H1 (cell line): Measurements from ENCODE around the gene CAMTA1. TPM values are rescaled to one million over a fixed set of nuclear protein-coding genes. Genes with fewer than 3 reads are reported as not detected.

Experiments used
- CTCF ChIA-PET: fragments of 300-600 bp; sonication (Branson Sonifier 250); formaldehyde crosslinking; loops from one replicate; lab custom pipeline; 2021; ENCODE audit not compliant: partially characterized antibody; lab: Charles Lee
- POLR2A ChIA-PET: fragments of 300-600 bp; sonication (Branson Sonifier 250); formaldehyde crosslinking; loops from one replicate; lab custom pipeline; 2021; ENCODE audit warnings: inconsistent platforms; ENCODE audit not compliant: partially characterized antibody; lab: Charles Lee
- DNase-seq, 2 experiments: peaks; one replicate each; pipeline versions ENCODE4 v3.0.0 to v3.0.0-alpha.2; 2010 to 2022; ENCODE audit warnings: low spot score in 2 of 2, low read depth in 1 of 2, mixed read lengths in 1 of 2
- FAIRE-seq: peaks from 2 replicates; lab custom pipeline; 2011; peaks lifted over from hg19 to GRCh38; lab: Jason Lieb, UNC
- H2AFZ ChIP-seq: 2 replicates; pipeline ENCODE4 v1.8.1; 2012; ENCODE audit warnings: low read length, inconsistent platforms
- H2AK5ac ChIP-seq: 2 replicates; pipeline ENCODE4 v1.6.1; 2013; ENCODE audit warnings: low read depth, low read length
- H2BK120ac ChIP-seq: replicated peaks from 2 replicates; pipeline ENCODE3; 2013; ENCODE audit warnings: low read depth, low read length, inconsistent platforms
- H2BK12ac ChIP-seq: 2 replicates; pipeline ENCODE4 v1.6.1; 2013; ENCODE audit warnings: low read depth, low read length
- H2BK15ac ChIP-seq: 2 replicates; pipeline ENCODE4 v1.6.1; 2013; ENCODE audit warnings: low read length
- H2BK20ac ChIP-seq: 2 replicates; pipeline ENCODE4 v1.6.1; 2013; ENCODE audit warnings: low read length
- H2BK5ac ChIP-seq: 2 replicates; pipeline ENCODE4 v1.6.1; 2013; ENCODE audit warnings: low read depth, low read length
- H3K14ac ChIP-seq: 2 replicates; pipeline ENCODE4 v1.6.1; 2013; ENCODE audit warnings: inconsistent platforms; ENCODE audit not compliant: insufficient read length
- H3K18ac ChIP-seq: 2 replicates; pipeline ENCODE4 v1.6.1; 2013; ENCODE audit warnings: low read length; ENCODE audit errors: extremely low read depth
- H3K23ac ChIP-seq: 2 replicates; pipeline ENCODE4 v1.6.1; 2013; ENCODE audit warnings: inconsistent platforms; ENCODE audit not compliant: insufficient read length
- H3K23me2 ChIP-seq: 2 replicates; pipeline ENCODE4 v1.6.1; 2013; ENCODE audit warnings: low read depth, low read length
- H3K27ac ChIP-seq: 2 replicates; pipeline ENCODE4 v1.6.1; 2011; ENCODE audit warnings: low read depth, low read length, inconsistent platforms
- H3K27me3 ChIP-seq, 4 experiments: replicated peaks in 1 of 4; 1 replicate in 1 of 4; 2 replicates in 3 of 4; pipeline versions ENCODE4 v1.6.1 to v1.8.1; 2011 to 2013; ENCODE audit warnings: low read length in 3 of 4, mild to moderate bottlenecking in 3 of 4, inconsistent platforms in 2 of 4, mixed read lengths in 2 of 4, moderate library complexity in 1 of 4; ENCODE audit not compliant: control insufficient read depth in 3 of 4, insufficient read depth in 3 of 4; ENCODE audit errors: extremely low read depth in 1 of 4
- H3K36me3 ChIP-seq, 4 experiments: 2 replicates each; pipeline versions ENCODE4 v1.6.1 to v1.8.1; 2011 to 2013; ENCODE audit warnings: mild to moderate bottlenecking in 4 of 4, low read length in 3 of 4, moderate library complexity in 2 of 4, control low read depth in 1 of 4, inconsistent platforms in 1 of 4; ENCODE audit not compliant: insufficient read depth in 4 of 4, control insufficient read depth in 2 of 4
- H3K4ac ChIP-seq: replicated peaks from 2 replicates; pipeline ENCODE3; 2013; ENCODE audit warnings: low read length, low read depth, mixed read lengths, inconsistent platforms; ENCODE audit not compliant: insufficient read length
- H3K4me1 ChIP-seq, 4 experiments: replicated peaks in 1 of 4; 1 replicate in 1 of 4; 2 replicates in 3 of 4; pipeline versions ENCODE4 v1.6.1 to v1.8.1; 2011 to 2013; ENCODE audit warnings: low read length in 3 of 4, inconsistent platforms in 2 of 4, mixed read lengths in 1 of 4; ENCODE audit not compliant: insufficient read depth in 4 of 4, control insufficient read depth in 3 of 4
- H3K4me2 ChIP-seq, 2 experiments: 2 replicates each; pipeline versions ENCODE4 v1.6.1 to v1.8.1; 2011 to 2013; ENCODE audit warnings: low read depth in 2 of 2, low read length in 2 of 2, control low read depth in 1 of 2, inconsistent platforms in 1 of 2, mild to moderate bottlenecking in 1 of 2; ENCODE audit not compliant: insufficient read depth in 1 of 2
- H3K4me3 ChIP-seq, 4 experiments: fragments of 200-600, 300-600 bp in 1 of 4; sonication (generic), shearing (Covaris generic), sonication (Bioruptor Twin) in 1 of 4; 2 replicates each; pipeline versions ENCODE4 v1.5.1 to v1.8.1; 2011 to 2016; ENCODE audit warnings: low read length in 4 of 4, low read depth in 3 of 4, control low read depth in 2 of 4, inconsistent platforms in 2 of 4, mild to moderate bottlenecking in 2 of 4, mixed read lengths in 1 of 4, moderate library complexity in 1 of 4; ENCODE audit not compliant: insufficient read depth in 2 of 4; ENCODE audit errors: extremely low read depth in 1 of 4
- H3K56ac ChIP-seq: replicated peaks from 2 replicates; pipeline ENCODE3; 2013; ENCODE audit warnings: low read depth, mild to moderate bottlenecking, mixed read lengths, low read length, inconsistent platforms; ENCODE audit not compliant: insufficient read length
- H3K79me1 ChIP-seq: 2 replicates; pipeline ENCODE4 v1.6.1; 2013; ENCODE audit warnings: low read depth, low read length, control low read depth
- H3K79me2 ChIP-seq, 2 experiments: 2 replicates each; pipeline versions ENCODE4 v1.6.1 to v1.8.1; 2012 to 2013; ENCODE audit warnings: low read length in 2 of 2, mild to moderate bottlenecking in 2 of 2, inconsistent platforms in 1 of 2; ENCODE audit not compliant: insufficient read depth in 2 of 2, control insufficient read depth in 1 of 2
- H3K9ac ChIP-seq, 4 experiments: replicated peaks in 1 of 4; 1 replicate in 1 of 4; 2 replicates in 3 of 4; pipeline versions ENCODE4 v1.6.1 to v1.8.1; 2011 to 2013; ENCODE audit warnings: low read depth in 3 of 4, low read length in 3 of 4, control low read depth in 2 of 4, mild to moderate bottlenecking in 2 of 4, moderate library complexity in 2 of 4, inconsistent platforms in 1 of 4; ENCODE audit errors: extremely low read depth in 1 of 4
- H3K9me3 ChIP-seq, 2 experiments: 2 replicates each; pipeline versions ENCODE4 v1.6.1 to v1.8.1; 2012 to 2013; ENCODE audit warnings: mild to moderate bottlenecking in 2 of 2, moderate library complexity in 2 of 2, control low read depth in 1 of 2, inconsistent platforms in 1 of 2, low read depth in 1 of 2, low read length in 1 of 2, mixed read lengths in 1 of 2; ENCODE audit not compliant: insufficient read depth in 2 of 2
- H4K20me1 ChIP-seq, 2 experiments: replicated peaks in 1 of 2; 2 replicates each; pipeline versions ENCODE3 to v1.8.1; 2011 to 2013; ENCODE audit warnings: inconsistent platforms in 2 of 2, low read length in 2 of 2, mild to moderate bottlenecking in 1 of 2; ENCODE audit not compliant: insufficient read depth in 2 of 2, control insufficient read depth in 1 of 2
- H4K5ac ChIP-seq: 2 replicates; pipeline ENCODE4 v1.6.1; 2013; ENCODE audit warnings: low read length, low read depth, mixed read lengths, inconsistent platforms; ENCODE audit not compliant: insufficient read length
- H4K8ac ChIP-seq: 2 replicates; pipeline ENCODE4 v1.8.0; 2013; ENCODE audit warnings: mild to moderate bottlenecking, moderate library complexity, low read length, inconsistent platforms; ENCODE audit not compliant: insufficient read depth; ENCODE audit errors: extremely low read depth
- H4K91ac ChIP-seq: replicated peaks from 2 replicates; pipeline ENCODE3; 2013; ENCODE audit warnings: low read length, mixed read lengths, inconsistent platforms; ENCODE audit not compliant: insufficient read length
- KDM1A ChIP-seq: fragments of 200-600, 300-600 bp; sonication (generic); IDR thresholded peaks from 2 replicates; pipeline ENCODE4 v1.7.1; 2016; ENCODE audit warnings: mild to moderate bottlenecking, low read length, borderline replicate concordance
- MAFK ChIP-seq: IDR thresholded peaks from 2 replicates; pipeline ENCODE4 v1.6.1; 2012; ENCODE audit warnings: low read depth, mild to moderate bottlenecking, improper control_type of control experiment, low read length
- RAD21 ChIP-seq, 2 experiments: IDR thresholded peaks in 1 of 2; conservative IDR thresholded peaks in 1 of 2; 2 replicates each; pipeline ENCODE4 v1.6.1; 2011; ENCODE audit warnings: low read depth in 2 of 2, low read length in 2 of 2, improper control_type of control experiment in 1 of 2, inconsistent platforms in 1 of 2, mild to moderate bottlenecking in 1 of 2, moderate library complexity in 1 of 2
- SIX5 ChIP-seq: IDR thresholded peaks from 2 replicates; pipeline ENCODE4 v1.6.1; 2011; ENCODE audit warnings: mild to moderate bottlenecking, low read depth, low read length
- WGBS, 2 experiments: shearing (Covaris generic) in 1 of 2; methylation state at CpG; one replicate each; pipeline versions ENCODE4 v1.1.6 to v1.1.7; 2013 to 2015; ENCODE audit warnings: low lambda C conversion rate in 2 of 2, mixed read lengths in 2 of 2, inconsistent platforms in 1 of 2, low coverage in 1 of 2, missing lambda C conversion rate in 1 of 2; ENCODE audit not compliant: insufficient replicate concordance in 2 of 2, insufficient coverage in 1 of 2, insufficient read length in 1 of 2; ENCODE audit errors: extremely low coverage in 1 of 2, missing lambda C conversion rate in 1 of 2; 5-methylcytosine and 5-hydroxymethylcytosine counted together
- polyA plus RNA-seq, 7 experiments: library from polyadenylated mRNA; depleted of rRNA in 3 of 7; stranded (reverse) in 5 of 7; unstranded in 2 of 7; fragments of >200 nt in 5 of 7; fragments of 200-250 nt in 2 of 7; gene quantifications; 1 replicate in 5 of 7; 2 replicates in 1 of 7; 4 replicates in 1 of 7; pipeline versions ENCODE4 v1.2.1 to v1.2.3, GENCODE V29; 2011 to 2013; ENCODE audit warnings: missing spikeins in 2 of 7, mixed read lengths in 2 of 7
- total RNA-seq: library from RNA; stranded (reverse); fragmentation: NEBNext Ultra II Directional; extraction: Animal tissue kit (Norgen Biotek cat#: 25700); gene quantifications from 2 replicates; pipeline ENCODE4 v1.2.1, GENCODE V29; 2021

The CAMTA1 gene
- total and polyA plus RNA-seq, 2 of the 8 experiments (the other 6 are each of a cell fraction or from before 2014, with no cell fraction given) = 65.0 to 119 TPM

DNA sequence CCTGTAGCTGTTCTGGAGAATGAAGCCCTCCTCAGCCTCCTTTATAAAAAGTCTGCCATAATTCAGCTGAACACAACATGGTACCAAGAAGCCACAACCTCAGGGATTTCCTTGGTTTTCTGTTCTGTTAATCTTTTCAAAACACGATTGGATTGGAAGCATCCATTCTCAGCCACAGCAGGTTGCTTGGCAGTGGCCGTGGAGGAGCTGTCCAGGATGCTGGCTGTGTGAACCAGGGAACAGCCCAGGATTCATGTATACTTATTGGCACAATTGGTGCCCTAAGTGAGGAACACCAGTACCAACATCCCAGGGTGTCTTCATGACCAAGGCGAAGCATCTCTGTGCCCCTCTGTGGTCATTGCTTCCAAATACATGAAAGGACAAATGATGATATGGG, 393.5 kb downstream of the CAMTA1 start:
- Histone ChIP-seq H3K23ac (no peak overlapping the region), H2BK12ac (no peak overlapping the region), H3K56ac (no peak overlapping the region), H3K27me3 (0 out of 7 replicates have a peak, but pooled peaks cover 0 to 2% (median 0%) of the 10 kb centered on the region in 4 experiments), H3K23me2 (no peaks in the 10 kb centered on the region), H4K20me1 (no peaks in the 10 kb centered on the region), H3K18ac (no peak overlapping the region), H3K9ac (no peak overlapping the region), H2AFZ (no peak overlapping the region), H3K4me2 (peak overlapping the region in 1 of 2 experiments; percentile 9; a peak in 1 of 4 replicates), H2BK5ac (no peak overlapping the region), H3K36me3 (no peaks in the 10 kb centered on the region), H3K4ac (no peak overlapping the region), H2BK120ac (no peak overlapping the region), H3K4me3 (no peak overlapping the region), H3K79me2 (no peaks in the 10 kb centered on the region), H2AK5ac (no peak overlapping the region), H3K4me1 (peaks cover 0 to 4% (median 0%) of the 10 kb centered on the region in 4 experiments; a peak in 3 of 7 replicates), H3K27ac (no peak overlapping the region), H2BK15ac (no peak overlapping the region), H4K5ac (no peak overlapping the region), H3K79me1 (no peaks in the 10 kb centered on the region), H2BK20ac (no peak overlapping the region), H4K91ac (no peak overlapping the region), H3K9me3 (peaks cover 4 to 8% of the 10 kb centered on the region in 2 experiments; a peak in 3 of 4 replicates), H3K14ac (no peak overlapping the region), H4K8ac (no peak overlapping the region)
- WGBS, 2 experiments = 90% methylated on average over 3 of the region's 3 CpGs; no CpG with 5 or more reads in 1 of the 2 experiments
- no peak for DNase-seq
- ChIA-PET POLR2A (no interaction called here), CTCF (interaction anchor here (0.7 kb wide), 1 partner anchor 311 kb away, joined by 3 read pairs; no protein-coding TSS in a partner anchor)
- peak; percentile 7 for FAIRE-seq
- TF ChIP-seq KDM1A (no peak), MAFK (no peak), SIX5 (no peak), RAD21 (IDR thresholded peaks at IDR 0.05 in 1 of 2, conservative IDR thresholded peaks at IDR 0.05 in 1 of 2; ENCODE audit: low read depth in 2 of 2, low read length in 2 of 2) (no peak)
